ENCODE measurements around the gene DLG1. TPM values are rescaled to one million over a fixed set of nuclear protein-coding genes. Genes with fewer than 3 reads are reported as not detected.

DLG1 gene
- total RNA-seq, 1 experiment from 2014 or later: 89.8 TPM

DNA sequence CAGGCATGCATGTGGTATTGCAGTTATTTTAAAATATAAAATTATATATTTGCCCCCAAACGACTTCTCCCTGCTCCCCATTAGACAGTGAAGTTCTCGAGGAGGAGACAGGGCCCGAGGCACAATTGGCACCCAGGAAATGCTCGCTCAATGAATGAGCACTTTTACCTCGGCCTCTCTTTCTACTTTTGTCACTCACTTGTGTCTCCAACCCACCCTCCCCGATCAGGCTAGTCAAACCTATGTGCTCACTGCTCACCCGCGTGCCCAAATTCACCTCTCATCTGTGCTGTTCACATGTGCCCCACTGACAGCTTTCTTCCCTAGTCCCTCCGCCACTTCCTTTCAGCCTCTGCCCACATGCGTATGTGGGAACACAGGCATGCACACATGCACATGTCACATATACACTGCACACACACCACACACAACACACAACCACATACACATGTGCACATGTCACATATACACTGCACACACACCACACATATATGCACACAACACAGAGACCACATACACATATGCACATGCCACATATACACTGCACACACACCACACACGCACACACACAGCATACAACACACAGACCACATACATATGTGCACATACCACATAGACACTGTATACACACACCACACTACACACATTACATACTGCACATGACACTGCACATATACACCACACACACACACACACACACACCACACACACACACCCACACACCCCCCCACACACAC is 46.3 kb upstream of the DLG1 start:
- intact Hi-C loops (cut with micrococcal nuclease): no loop called here
- no TSS peak for BruUV-seq (replicated peaks)

GRCh38 chr3:197343656-197344408 is 45.4 kb upstream of the DLG1 start:
- Histone ChIP-seq H3K4me1 (ENCODE audit: control insufficient read depth in 1 of 2, insufficient read depth in 2 of 2, low read length in 2 of 2) (no peaks in the 10 kb centered on the region), H3K4me3 (replicated peaks in 1 of 2; ENCODE audit: low read depth in 1 of 2, low read length in 2 of 2) (no peak overlapping the region), H2AFZ (ENCODE audit: low read depth, low read length, poor library complexity, severe bottlenecking) (no peak overlapping the region), H3K79me2 (ENCODE audit: insufficient read depth, low read length) (no peaks in the 10 kb centered on the region), H3K4me2 (ENCODE audit: low read length) (no peak overlapping the region), H3K27me3 (ENCODE audit: insufficient read depth, low read length) (no peaks in the 10 kb centered on the region), H3K9me3 (ENCODE audit: control insufficient read depth in 1 of 2, insufficient read depth in 1 of 2, low read depth in 1 of 2, low read length in 2 of 2) (no peaks in the 10 kb centered on the region), H3K9ac (ENCODE audit: low read length) (no peak overlapping the region), H3K9me2 (ENCODE audit: insufficient read depth) (no peaks in the 10 kb centered on the region), H3K27ac (ENCODE audit: low read depth, low read length) (no peak overlapping the region), H3K36me3 (ENCODE audit: control insufficient read depth in 1 of 2, insufficient read depth in 2 of 2, low read length in 2 of 2) (no peaks in the 10 kb centered on the region), H4K20me1 (ENCODE audit: insufficient read depth) (no peaks in the 10 kb centered on the region)
- ChIA-PET CTCF (no interaction called here), POLR2A (interaction anchor here (1.1 kb wide), 1 partner anchor 114 kb away, joined by 3 read pairs; no protein-coding TSS in a partner anchor), RAD21 (ENCODE audit: low non-redundant PET in 1 of 2, low total read pairs in 2 of 2, uncharacterized antibody in 2 of 2, unreplicated experiment in 2 of 2) (no interaction called here)
- ATAC-seq (no peak), DNase-seq (ENCODE audit: low read depth, low spot score) (no peak)
- TF ChIP-seq JUND (IDR thresholded peaks at IDR 0.05) (no peak), TCF7L2 (IDR thresholded peaks at IDR 0.05; ENCODE audit: borderline replicate concordance, extremely low read depth, insufficient read depth, insufficient read length) (peak; percentile 22)
- BruUV-seq (replicated peaks): no TSS peak
- intact Hi-C loops (cut with micrococcal nuclease): no loop called here

More for the DNA sequence above, 46.3 kb upstream of the DLG1 start:
- no peaks in the 10 kb centered on the region for H3K9me3 ChIP-seq (ENCODE audit: control insufficient read depth in 1 of 2, insufficient read depth in 1 of 2, low read depth in 1 of 2, low read length in 2 of 2)
- RAD21 ChIA-PET (ENCODE audit: low non-redundant PET in 1 of 2, low total read pairs in 2 of 2, uncharacterized antibody in 2 of 2, unreplicated experiment in 2 of 2): no interaction called here
- DNase-seq (ENCODE audit: low read depth, low spot score) (no peak), ATAC-seq (no peak)
- H3K79me2 ChIP-seq (ENCODE audit: insufficient read depth, low read length): no peaks in the 10 kb centered on the region
- H2AFZ ChIP-seq (ENCODE audit: low read depth, low read length, poor library complexity, severe bottlenecking): no peak overlapping the region
- no peaks in the 10 kb centered on the region for H3K9me2 ChIP-seq (ENCODE audit: insufficient read depth)
- CTCF ChIA-PET: no interaction called here
- no peak overlapping the region for H3K4me2 ChIP-seq (ENCODE audit: low read length)
- H3K4me3 ChIP-seq (replicated peaks in 1 of 2; ENCODE audit: low read depth in 1 of 2, low read length in 2 of 2): no peak overlapping the region
- POLR2A ChIA-PET: no interaction called here
- H3K27me3 ChIP-seq (ENCODE audit: insufficient read depth, low read length): no peaks in the 10 kb centered on the region
- no peak for TF ChIP-seq EZH2phosphoT487 (IDR thresholded peaks at IDR 0.05; ENCODE audit: borderline replicate concordance)
- no peak for TF ChIP-seq JUND (IDR thresholded peaks at IDR 0.05)
- TF ChIP-seq TCF7L2 (IDR thresholded peaks at IDR 0.05; ENCODE audit: borderline replicate concordance, extremely low read depth, insufficient read depth, insufficient read length): no peak
- TF ChIP-seq CBX3 (IDR thresholded peaks at IDR 0.05; ENCODE audit: low read depth): no peak
- no peak for TF ChIP-seq EGR1 (IDR thresholded peaks at IDR 0.05; ENCODE audit: low read depth)
- no peaks in the 10 kb centered on the region for H3K4me1 ChIP-seq (ENCODE audit: control insufficient read depth in 1 of 2, insufficient read depth in 2 of 2, low read length in 2 of 2)
- no peaks in the 10 kb centered on the region for H4K20me1 ChIP-seq (ENCODE audit: insufficient read depth)
- H3K9ac ChIP-seq (ENCODE audit: low read length): no peak overlapping the region
- H3K27ac ChIP-seq (ENCODE audit: low read depth, low read length): no peak overlapping the region
- no peaks in the 10 kb centered on the region for H3K36me3 ChIP-seq (ENCODE audit: control insufficient read depth in 1 of 2, insufficient read depth in 2 of 2, low read length in 2 of 2)

Data from HCT116 (cell line).